ENCODE data around the gene LUZP1. TPM values are rescaled to one million over a fixed set of nuclear protein-coding genes. Genes with fewer than 3 reads are reported as not detected.

The LUZP1 gene
- total and polyA plus RNA-seq, 9 donors = 6.8 to 30.7 (median 23.2) TPM

- peaks cover 2% of the 10 kb centered on the region for H3K4me1 ChIP-seq (ENCODE audit: insufficient read depth)
- TF ChIP-seq POLR2A (IDR thresholded peaks at IDR 0.05) = no peak
- TF ChIP-seq EP300 (IDR thresholded peaks at IDR 0.05) = no peak
- no peak for TF ChIP-seq CTCF (IDR thresholded peaks at IDR 0.05)
- no peak overlapping the region for H3K4me3 ChIP-seq
- no peaks in the 10 kb centered on the region for H3K36me3 ChIP-seq
- no peak for DNase-seq
- H3K27ac ChIP-seq = no peak overlapping the region
- no peaks in the 10 kb centered on the region for H3K9me3 ChIP-seq
- H3K27me3 ChIP-seq = no peaks in the 10 kb centered on the region
- WGBS, 3 donors = 92 to 98% (median 94%) methylated on average over 4 of the region's 4 CpGs
- intact Hi-C loops (cut with DNase I) = no loop called here
Measured at GRCh38 chr1:23156940-23157339, 11.7 kb downstream of the LUZP1 start.

- TF ChIP-seq POLR2A (IDR thresholded peaks at IDR 0.05) (no peak), CTCF (IDR thresholded peaks at IDR 0.05) (no peak), EP300 (IDR thresholded peaks at IDR 0.05) (no peak)
Measured at GRCh38 chr1:23152966-23153684, 15.5 kb downstream of the LUZP1 start.

DNA sequence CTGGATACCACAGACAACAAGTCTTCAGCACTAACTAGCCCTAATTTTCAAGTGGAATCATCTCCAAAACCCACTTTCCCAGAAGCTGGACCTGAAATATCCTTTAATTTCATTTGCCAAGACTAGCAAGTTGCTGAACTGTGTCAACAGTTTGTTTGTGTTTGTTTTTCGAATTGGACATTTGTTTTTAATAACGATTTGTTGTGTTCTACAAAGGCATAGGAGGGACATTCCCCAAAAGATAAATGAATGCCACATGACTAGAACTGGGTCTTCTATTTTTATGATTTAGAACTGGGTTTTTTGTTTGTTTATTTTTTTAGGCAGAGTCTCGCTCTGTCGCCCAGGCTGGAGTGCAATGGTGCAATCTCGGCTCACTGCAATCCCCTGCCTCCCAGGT lies 17.9 kb downstream of the LUZP1 start:
- intact Hi-C loops (cut with DNase I) = no loop called here
- H3K4me3 ChIP-seq = no peak overlapping the region
- H3K27me3 ChIP-seq = no peaks in the 10 kb centered on the region
- no peak for DNase-seq
- no peaks in the 10 kb centered on the region for H3K9me3 ChIP-seq
- no peaks in the 10 kb centered on the region for H3K4me1 ChIP-seq (ENCODE audit: insufficient read depth)
- H3K36me3 ChIP-seq = no peaks in the 10 kb centered on the region
- H3K27ac ChIP-seq = no peak overlapping the region
- 86 to 90% (median 88%) methylated on average over 5 of the region's 5 CpGs for WGBS, 3 donors
- TF ChIP-seq EP300 (IDR thresholded peaks at IDR 0.05) = no peak
- TF ChIP-seq POLR2A (IDR thresholded peaks at IDR 0.05) = no peak
- TF ChIP-seq CTCF (IDR thresholded peaks at IDR 0.05) = no peak

More at GRCh38 chr1:23152966-23153684, 15.5 kb downstream of the LUZP1 start:
- H3K9me3 ChIP-seq = no peaks in the 10 kb centered on the region
- H3K4me3 ChIP-seq = no peak overlapping the region
- intact Hi-C loops (cut with DNase I) = no loop called here
- DNase-seq = no peak
- H3K36me3 ChIP-seq = no peaks in the 10 kb centered on the region
- H3K4me1 ChIP-seq (ENCODE audit: insufficient read depth) = no peaks in the 10 kb centered on the region
- no peak overlapping the region for H3K27ac ChIP-seq
- no peaks in the 10 kb centered on the region for H3K27me3 ChIP-seq
- WGBS, 3 donors = 41 to 61% (median 59%) methylated on average over 1 of the region's 1 CpG

GRCh38 chr1:23150125-23150524 lies 18.5 kb downstream of the LUZP1 start:
- Histone ChIP-seq H3K9me3 (no peaks in the 10 kb centered on the region), H3K4me1 (ENCODE audit: insufficient read depth) (no peaks in the 10 kb centered on the region), H3K36me3 (no peaks in the 10 kb centered on the region), H3K27ac (no peak overlapping the region), H3K4me3 (no peak overlapping the region), H3K27me3 (no peaks in the 10 kb centered on the region)
- intact Hi-C loops (cut with DNase I) = no loop called here
- TF ChIP-seq POLR2A (IDR thresholded peaks at IDR 0.05) = no peak
- no peak for TF ChIP-seq CTCF (IDR thresholded peaks at IDR 0.05)
- TF ChIP-seq EP300 (IDR thresholded peaks at IDR 0.05) = no peak
- DNase-seq = no peak
- 78 to 80% (median 78%) methylated on average over 2 of the region's 2 CpGs for WGBS, 3 donors

Data from ovary (tissue), 9 donors.